GM12873 (cell line): ENCODE results near the gene SULT4A1.

Experiments used
- CTCF ChIP-seq: IDR thresholded peaks from 2 replicates; pipeline ENCODE4 v1.5.1; 2012; ENCODE audit warnings: low read depth, mild to moderate bottlenecking, moderate library complexity, low read length, control low read depth; ENCODE audit not compliant: insufficient read depth; ENCODE audit errors: missing control alignments

SULT4A1 gene

DNA sequence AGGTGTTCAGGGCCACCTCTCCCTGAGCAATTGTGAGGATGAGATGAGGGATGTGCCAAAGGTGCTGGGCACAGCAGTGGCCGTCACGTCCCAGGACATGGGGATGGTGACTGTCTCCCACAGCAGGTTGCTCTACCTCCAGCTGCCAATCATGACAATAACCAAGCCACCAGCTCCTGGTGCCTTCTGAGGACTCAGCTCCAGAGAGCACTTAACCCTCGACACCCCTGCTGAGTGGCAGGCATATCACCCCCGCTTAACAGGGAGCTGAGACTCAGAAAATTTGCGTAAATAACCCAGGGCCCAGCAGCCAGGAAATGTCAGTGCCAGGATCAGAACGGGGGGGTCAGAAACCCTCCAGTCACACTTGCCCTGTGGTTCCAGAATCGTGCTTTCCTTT, 37.9 kb upstream of the SULT4A1 start:
- no peak for TF ChIP-seq CTCF

DNA sequence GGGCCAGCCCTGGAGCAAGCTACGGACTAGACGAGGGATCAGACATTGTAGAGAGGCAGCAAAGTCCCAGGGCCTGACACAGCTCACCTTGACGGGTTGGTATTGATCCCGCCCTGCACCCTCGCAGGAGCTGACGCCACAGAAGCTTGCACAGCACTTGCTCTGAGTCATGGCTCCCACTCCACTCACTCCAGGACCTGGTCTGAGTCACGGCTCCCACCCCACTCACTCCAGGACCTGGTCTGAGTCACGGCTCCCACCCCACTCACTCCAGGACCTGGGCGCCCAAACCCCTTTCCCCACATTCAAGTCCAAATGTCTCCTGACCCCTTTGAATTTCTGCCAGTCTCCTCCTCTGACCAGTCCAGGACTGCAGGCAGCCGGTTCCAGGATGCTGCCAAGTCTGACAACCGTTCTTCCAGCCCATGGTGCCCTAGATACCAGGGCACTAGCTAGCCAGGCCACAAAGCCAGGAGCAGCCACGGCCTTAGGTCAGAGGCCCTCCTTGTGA, 35.5 kb upstream of the SULT4A1 start:
- TF ChIP-seq CTCF, result no peak

GRCh38 chr22:43895986-43896645, 33.8 kb upstream of the SULT4A1 start:
- no peak for TF ChIP-seq CTCF

DNA sequence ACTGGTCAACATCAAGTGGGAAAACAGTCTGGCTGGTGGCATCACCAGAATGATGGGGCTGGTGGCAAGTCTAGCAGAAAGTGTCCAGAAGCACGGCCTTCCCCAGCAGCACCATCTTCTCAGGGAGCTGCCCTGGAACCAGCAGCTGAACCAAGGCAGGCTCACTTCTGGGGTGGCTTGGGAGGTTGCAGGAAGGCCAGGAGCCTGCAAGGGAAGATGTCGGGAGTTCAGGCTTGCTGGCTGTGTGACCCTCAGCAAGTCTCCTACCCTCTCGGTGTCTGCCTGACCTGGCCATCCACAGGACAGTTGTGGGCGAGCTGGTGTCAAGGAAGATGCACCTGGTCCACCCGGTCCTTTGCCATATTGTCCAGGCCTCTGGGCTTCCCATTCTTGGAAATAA, 31.8 kb upstream of the SULT4A1 start:
- no peak for TF ChIP-seq CTCF

DNA sequence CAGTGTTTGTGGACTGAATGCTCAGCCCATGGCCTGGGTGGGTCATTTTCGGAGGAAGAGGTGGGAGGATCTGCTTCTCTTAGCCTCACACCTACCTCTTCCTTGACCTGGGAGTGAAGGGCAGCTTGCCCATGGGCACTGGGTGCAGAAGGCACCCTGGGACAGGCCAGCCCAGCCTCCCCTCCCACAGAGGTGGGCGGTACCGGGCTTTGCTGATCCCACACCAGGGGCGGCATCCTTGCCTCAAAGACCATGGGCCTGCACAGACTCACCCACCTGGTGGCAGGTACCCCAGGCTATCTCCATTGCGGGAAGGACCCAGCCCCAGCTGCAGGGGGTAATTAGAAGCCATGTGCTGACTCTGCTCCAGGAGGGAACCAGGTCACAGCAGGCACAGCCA, 31.0 kb upstream of the SULT4A1 start:
- TF ChIP-seq CTCF, result no peak

DNA sequence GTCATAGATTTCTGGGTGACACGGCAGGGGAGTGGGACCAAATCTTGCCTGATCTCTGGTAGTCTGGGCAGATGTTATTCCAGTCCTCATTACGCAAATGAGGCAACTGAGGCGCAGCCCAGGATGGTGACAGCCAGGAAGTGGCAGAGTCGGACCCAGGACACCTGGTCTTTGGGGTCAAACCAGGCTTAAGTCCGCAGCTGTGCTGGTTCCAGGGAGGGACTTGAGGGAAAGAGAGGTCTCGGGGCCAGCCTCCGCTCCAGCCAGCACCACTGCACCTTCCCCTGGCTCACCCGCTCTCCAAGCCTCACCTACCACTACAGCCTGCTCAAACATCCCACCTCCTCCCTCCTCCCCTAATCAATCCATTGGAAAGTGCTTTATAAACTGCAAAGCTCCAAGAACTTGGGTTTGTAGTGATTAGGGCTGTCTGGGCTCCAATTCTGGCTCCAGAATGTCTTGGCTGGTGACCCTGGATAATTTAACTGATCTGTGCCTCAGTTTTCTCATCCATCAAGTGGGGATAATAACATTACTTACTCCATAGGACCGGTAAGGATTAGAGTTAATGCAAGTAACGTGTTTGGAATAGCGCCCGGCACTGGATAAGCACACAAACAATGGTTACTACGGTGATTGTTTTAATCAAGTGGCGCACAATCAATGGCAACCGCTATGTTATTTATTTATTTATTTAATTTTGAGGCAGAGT, 30.0 kb upstream of the SULT4A1 start:
- no peak for TF ChIP-seq CTCF

DNA sequence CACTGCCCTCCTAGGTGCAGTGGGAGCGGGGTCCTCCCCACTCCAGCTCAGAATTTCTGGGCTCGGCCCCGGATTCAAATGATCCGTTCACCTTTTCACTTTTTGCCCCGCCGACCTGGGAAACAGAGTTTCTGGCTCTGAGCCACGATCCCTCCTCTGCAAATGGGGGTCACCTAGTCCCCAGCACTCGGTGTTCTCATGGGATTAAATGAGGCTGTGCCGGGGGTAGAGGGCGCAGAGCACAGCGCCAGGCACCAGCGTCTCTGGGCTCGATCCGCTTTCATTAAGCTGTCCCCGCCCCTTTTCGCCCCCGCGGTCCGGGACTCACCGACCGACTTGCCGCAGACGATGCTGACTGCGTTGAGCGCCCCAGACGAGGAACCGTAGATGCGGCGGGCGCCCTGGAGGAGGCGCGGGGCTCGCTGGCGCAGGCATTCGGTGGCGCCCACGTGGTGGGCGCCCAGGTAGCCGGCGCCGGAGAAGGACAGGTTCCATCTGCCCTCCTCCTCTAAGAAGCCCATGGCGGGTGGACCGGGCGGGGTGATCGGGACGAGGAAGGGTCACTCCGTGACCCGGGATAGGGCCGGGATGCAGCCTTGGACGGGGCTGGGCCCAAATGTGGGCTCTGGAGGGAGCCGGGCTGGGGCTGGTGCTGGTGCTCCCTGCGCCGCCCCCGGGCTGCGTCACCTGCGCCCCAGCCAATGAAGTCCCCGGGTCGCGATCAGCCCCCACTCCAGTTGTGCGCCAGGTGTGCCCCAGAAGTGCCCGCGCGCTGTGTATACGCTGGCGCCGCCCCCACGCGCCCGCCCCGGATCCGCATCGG, 29.3 kb upstream of the SULT4A1 start, which contains the start of gene PNPLA5:
TSS of gene PNPLA5 (minus strand) at position 654 of the 823 bp plus-strand sequence. CDS start at position 521, 133 bp downstream.
- no peak for TF ChIP-seq CTCF
